B cell (primary cell): ENCODE data around the gene RHPN2.

Source experiments
- EZH2 ChIP-seq: IDR thresholded peaks from 2 replicates; pipeline ENCODE4 v1.6.1; 2012; ENCODE audit warnings: borderline replicate concordance, low read depth, mild to moderate bottlenecking, moderate library complexity, low read length; ENCODE audit not compliant: insufficient read depth, poor library complexity, severe bottlenecking
- TF ChIP-seq, protein P1 (sequence below): fragments of 200-600 bp; IDR thresholded peaks from one replicate; pipeline ENCODE4 v1.8.0; 2022; ENCODE audit warnings: antibody characterized with exemption, mild to moderate bottlenecking

DNA sequence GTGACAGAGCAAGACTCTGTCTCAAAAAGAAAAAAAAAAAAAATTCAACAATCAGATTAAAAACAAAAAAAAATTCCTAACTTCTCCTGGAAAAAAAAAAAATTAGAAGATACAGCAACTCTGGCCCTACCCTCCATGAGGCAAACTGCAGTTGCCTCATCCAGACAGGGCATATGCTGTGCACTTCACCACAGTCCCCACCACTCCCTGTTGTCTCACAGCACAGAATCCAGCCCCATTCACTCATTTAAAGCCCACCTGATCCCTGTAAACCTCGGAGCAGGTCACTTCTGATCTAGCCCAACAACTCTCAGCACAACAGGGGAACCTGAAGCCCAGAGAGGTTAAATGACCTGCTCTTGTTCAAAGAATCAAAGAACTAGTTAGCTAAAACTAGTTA, 24.9 kb downstream of the RHPN2 start:
- TF ChIP-seq, protein P1, sequence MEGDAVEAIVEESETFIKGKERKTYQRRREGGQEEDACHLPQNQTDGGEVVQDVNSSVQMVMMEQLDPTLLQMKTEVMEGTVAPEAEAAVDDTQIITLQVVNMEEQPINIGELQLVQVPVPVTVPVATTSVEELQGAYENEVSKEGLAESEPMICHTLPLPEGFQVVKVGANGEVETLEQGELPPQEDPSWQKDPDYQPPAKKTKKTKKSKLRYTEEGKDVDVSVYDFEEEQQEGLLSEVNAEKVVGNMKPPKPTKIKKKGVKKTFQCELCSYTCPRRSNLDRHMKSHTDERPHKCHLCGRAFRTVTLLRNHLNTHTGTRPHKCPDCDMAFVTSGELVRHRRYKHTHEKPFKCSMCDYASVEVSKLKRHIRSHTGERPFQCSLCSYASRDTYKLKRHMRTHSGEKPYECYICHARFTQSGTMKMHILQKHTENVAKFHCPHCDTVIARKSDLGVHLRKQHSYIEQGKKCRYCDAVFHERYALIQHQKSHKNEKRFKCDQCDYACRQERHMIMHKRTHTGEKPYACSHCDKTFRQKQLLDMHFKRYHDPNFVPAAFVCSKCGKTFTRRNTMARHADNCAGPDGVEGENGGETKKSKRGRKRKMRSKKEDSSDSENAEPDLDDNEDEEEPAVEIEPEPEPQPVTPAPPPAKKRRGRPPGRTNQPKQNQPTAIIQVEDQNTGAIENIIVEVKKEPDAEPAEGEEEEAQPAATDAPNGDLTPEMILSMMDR, result no peak
- TF ChIP-seq EZH2, result no peak
